Epidermal melanocyte (primary cell): ENCODE data around the gene SRF.

ENCODE experiments used
- DNase-seq: peaks from one replicate; pipeline ENCODE4 v3.0.0; 2011; ENCODE audit warnings: low spot score; ENCODE audit not compliant: insufficient read length

Gene SRF

GRCh38 chr6:43147691-43148477 lies 23.2 kb upstream of the SRF start:
- no peak for DNase-seq

- DNase-seq = no peak
These were observed 21.8 kb upstream of the SRF start for GRCh38 chr6:43149265-43149664.

GRCh38 chr6:43150051-43150751 lies 20.9 kb upstream of the SRF start:
- peak; percentile 33 for DNase-seq

GRCh38 chr6:43159599-43159998 lies 11.5 kb upstream of the SRF start:
- DNase-seq = peak; percentile 9

- no peak for DNase-seq
These were observed 7.2 kb upstream of the SRF start for GRCh38 chr6:43163899-43164298.

- DNase-seq = peak; percentile 89
These were observed 595 bp upstream of the SRF start for GRCh38 chr6:43170417-43170930.

- no peak for DNase-seq
These were observed 636 bp downstream of the SRF start for GRCh38 chr6:43171707-43172103.

GRCh38 chr6:43172104-43173007 lies 1.3 kb downstream of the SRF start:
- no peak for DNase-seq

GRCh38 chr6:43173591-43174262 lies 2.7 kb downstream of the SRF start:
- DNase-seq = no peak

GRCh38 chr6:43174263-43175112 lies 3.4 kb downstream of the SRF start:
- DNase-seq = peak; percentile 99

- no peak for DNase-seq
These were observed 4.8 kb downstream of the SRF start for GRCh38 chr6:43175676-43176422.

GRCh38 chr6:43176423-43176786 lies 5.3 kb downstream of the SRF start:
- DNase-seq = no peak

GRCh38 chr6:43178150-43178549 lies 7.1 kb downstream of the SRF start:
- no peak for DNase-seq

GRCh38 chr6:43178951-43179830 lies 8.1 kb downstream of the SRF start:
- no peak for DNase-seq

GRCh38 chr6:43180058-43180457 lies 9.0 kb downstream of the SRF start:
- no peak for DNase-seq

- no peak for DNase-seq
These were observed 9.9 kb downstream of the SRF start for GRCh38 chr6:43180985-43181384.

GRCh38 chr6:43181621-43181941 lies 10.5 kb downstream of the SRF start:
- no peak for DNase-seq

- peak; percentile 83 for DNase-seq
These were observed 11.1 kb downstream of the SRF start, which contains the start of gene CUL9 for GRCh38 chr6:43181942-43182860. Gene CUL9, plus strand, starts transcription at chr6:43182196. Its CDS starts 2,115 bp downstream, at chr6:43184311.
